BLaER1 (cell line): ENCODE measurements around the gene SLC39A8.

Experiments
- H3K27ac ChIP-seq: shearing (Covaris generic); formaldehyde crosslinking; 2 replicates; pipeline ENCODE4 v1.8.1; 2022
- H3K27me3 ChIP-seq: shearing (Covaris generic); formaldehyde crosslinking; 2 replicates; pipeline ENCODE4 v1.8.1; 2022
- H3K36me3 ChIP-seq: shearing (Covaris generic); formaldehyde crosslinking; 2 replicates; pipeline ENCODE4 v1.8.1; 2022
- H3K4me1 ChIP-seq: shearing (Covaris generic); formaldehyde crosslinking; 2 replicates; pipeline ENCODE4 v1.8.1; 2022
- H3K4me2 ChIP-seq: shearing (Covaris generic); formaldehyde crosslinking; 2 replicates; pipeline ENCODE4 v1.8.1; 2022
- H3K4me3 ChIP-seq: shearing (Covaris generic); formaldehyde crosslinking; 2 replicates; pipeline ENCODE4 v1.8.1; 2022
- H3K9ac ChIP-seq: shearing (Covaris generic); formaldehyde crosslinking; 2 replicates; pipeline ENCODE4 v1.8.1; 2022
- H3K9me3 ChIP-seq: shearing (Covaris generic); formaldehyde crosslinking; 2 replicates; pipeline ENCODE4 v1.8.1; 2022
- H4K20me1 ChIP-seq: shearing (Covaris generic); formaldehyde crosslinking; 2 replicates; pipeline ENCODE4 v1.8.1; 2022
- Cebpa-rat ChIP-seq: shearing (Covaris generic); IDR thresholded peaks from 2 replicates; pipeline ENCODE4 v1.8.1; 2022

Gene SLC39A8

DNA sequence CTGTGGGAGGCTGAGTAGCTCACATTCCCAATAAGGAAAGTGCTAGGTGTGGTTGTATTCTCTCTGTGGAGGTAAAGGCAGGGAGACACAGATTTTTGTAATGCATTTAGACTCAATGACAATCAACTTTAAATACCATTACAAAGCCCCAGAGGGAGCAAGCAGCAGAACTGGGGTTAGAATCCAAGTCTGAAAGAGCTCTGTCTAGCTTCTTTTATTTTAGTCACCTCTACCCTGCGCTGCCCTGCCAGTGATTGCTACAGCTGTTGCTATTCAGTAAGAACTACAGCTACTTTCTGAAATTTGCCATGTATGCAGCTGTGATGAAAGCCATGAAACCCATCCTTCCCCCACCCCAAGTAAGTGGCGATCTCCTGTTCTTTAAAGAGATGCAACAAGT, 22.5 kb downstream of the SLC39A8 start:
- no peak overlapping the region for H3K27ac ChIP-seq
- H3K4me3 ChIP-seq: no peak overlapping the region
- no peak overlapping the region for H3K9ac ChIP-seq
- H3K4me2 ChIP-seq: no peak overlapping the region
- H3K27me3 ChIP-seq: no peaks in the 10 kb centered on the region
- H3K36me3 ChIP-seq: peaks cover 22% of the 10 kb centered on the region
- no peak for TF ChIP-seq Cebpa-rat
- H4K20me1 ChIP-seq: peaks cover 23% of the 10 kb centered on the region
- peaks cover 16% of the 10 kb centered on the region for H3K4me1 ChIP-seq
- H3K9me3 ChIP-seq: no peaks in the 10 kb centered on the region

DNA sequence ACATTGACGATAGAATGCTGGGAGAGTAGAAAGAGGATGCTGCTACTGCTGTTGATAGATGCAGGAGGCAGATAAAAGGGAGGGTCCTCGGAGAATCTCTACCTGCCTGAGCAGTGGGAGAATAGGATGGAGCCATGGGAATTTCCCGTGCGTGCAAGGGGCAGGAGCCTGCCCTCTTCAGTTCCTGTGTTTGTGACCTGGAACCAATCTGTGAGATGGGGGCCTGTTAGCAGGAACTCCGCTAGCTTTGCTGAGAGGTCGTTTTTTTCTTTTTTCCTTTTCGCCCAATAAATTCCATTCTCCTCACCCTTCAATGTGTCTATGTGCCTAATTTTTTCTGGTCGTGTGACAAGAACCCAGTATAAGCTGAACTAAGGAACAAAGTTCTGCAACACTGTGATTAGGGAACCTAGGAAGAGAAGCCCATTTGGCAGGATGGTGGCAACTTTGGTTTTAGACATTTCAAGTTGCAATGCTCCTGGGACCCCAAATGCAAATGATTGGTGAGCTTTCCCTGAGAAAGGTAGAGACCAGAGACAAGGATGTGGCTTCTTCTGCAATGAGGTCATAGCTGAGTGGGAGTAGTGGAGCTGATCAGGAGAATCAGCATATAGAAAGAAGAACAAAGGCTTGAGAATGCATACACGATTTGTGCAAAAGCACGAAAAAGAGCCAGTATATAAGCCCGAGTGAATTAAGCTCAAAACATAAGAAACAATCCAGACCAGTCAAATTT, 23.9 kb downstream of the SLC39A8 start:
- Histone ChIP-seq H3K4me2 (peak overlapping the region; percentile 54), H3K27me3 (no peaks in the 10 kb centered on the region), H3K9ac (no peak overlapping the region), H4K20me1 (peaks cover 23% of the 10 kb centered on the region), H3K9me3 (no peaks in the 10 kb centered on the region), H3K36me3 (peaks cover 20% of the 10 kb centered on the region), H3K4me1 (peaks cover 16% of the 10 kb centered on the region), H3K4me3 (no peak overlapping the region), H3K27ac (no peak overlapping the region)
- no peak for TF ChIP-seq Cebpa-rat

DNA sequence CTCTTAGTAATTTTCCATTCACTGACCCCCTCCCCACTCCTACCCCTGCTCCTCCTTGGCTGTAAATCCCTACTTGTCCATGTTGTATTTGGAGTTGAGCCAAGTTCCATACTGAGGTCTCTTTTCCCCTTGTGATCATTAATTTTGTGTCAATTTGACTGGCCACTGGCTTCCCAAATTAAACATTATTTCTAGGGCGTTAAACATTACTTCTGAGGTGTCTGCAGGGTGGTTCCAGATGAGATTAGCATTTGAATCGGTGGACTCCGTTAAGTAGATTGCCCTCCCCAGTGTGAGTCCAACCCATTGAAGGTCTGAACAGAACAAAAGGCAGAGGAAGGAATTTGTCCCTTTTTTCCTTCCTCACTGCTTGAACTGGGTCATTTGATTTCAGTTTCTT, 25.7 kb downstream of the SLC39A8 start:
- Histone ChIP-seq H3K9me3 (no peaks in the 10 kb centered on the region), H3K36me3 (peaks cover 21% of the 10 kb centered on the region), H3K4me1 (peaks cover 16% of the 10 kb centered on the region), H3K9ac (no peak overlapping the region), H3K4me3 (no peak overlapping the region), H3K27me3 (no peaks in the 10 kb centered on the region), H3K27ac (no peak overlapping the region), H4K20me1 (peaks cover 23% of the 10 kb centered on the region), H3K4me2 (no peak overlapping the region)
- TF ChIP-seq Cebpa-rat: no peak

DNA sequence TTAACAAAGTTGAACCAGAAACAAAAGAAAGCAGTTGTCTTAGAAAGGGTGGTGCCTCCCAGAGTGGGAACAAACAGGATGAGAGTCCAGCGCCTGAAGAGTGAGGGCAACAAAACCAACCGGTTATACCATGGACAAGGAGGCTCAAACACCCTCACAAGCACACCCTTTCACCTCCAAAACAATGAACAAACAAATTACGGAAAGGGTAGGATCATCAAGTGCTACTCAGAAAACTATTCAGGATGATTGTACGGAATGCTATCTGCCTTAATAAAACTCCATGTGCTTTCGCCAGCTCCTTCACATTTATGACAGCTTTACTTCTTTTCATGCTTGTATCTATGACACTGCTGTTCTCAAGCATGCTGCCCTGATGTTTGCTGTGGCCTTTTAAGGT, 26.8 kb downstream of the SLC39A8 start:
- Histone ChIP-seq H3K4me1 (peaks cover 16% of the 10 kb centered on the region), H3K27ac (no peak overlapping the region), H4K20me1 (peaks cover 23% of the 10 kb centered on the region), H3K36me3 (peaks cover 32% of the 10 kb centered on the region), H3K4me3 (no peak overlapping the region), H3K4me2 (no peak overlapping the region), H3K9ac (no peak overlapping the region), H3K9me3 (no peaks in the 10 kb centered on the region), H3K27me3 (no peaks in the 10 kb centered on the region)
- no peak for TF ChIP-seq Cebpa-rat

DNA sequence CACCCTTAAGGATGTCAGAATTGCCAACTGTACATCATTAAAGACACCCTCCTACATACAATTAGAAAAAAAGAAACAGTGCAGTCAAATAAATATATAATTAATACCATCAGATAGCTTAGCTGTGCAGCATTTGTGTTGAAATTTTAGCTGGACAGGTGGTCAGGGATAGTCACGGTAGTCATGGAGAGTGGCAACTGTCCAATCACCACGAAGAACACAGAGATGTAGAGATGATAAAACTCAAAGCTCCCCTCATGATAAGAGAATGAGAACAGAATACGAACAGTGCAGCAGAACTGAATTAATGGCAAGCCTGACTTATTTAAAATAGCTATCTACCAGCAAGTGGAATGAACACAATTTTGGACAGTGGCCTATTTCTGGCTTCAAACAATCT, 27.2 kb downstream of the SLC39A8 start:
- no peak overlapping the region for H3K9ac ChIP-seq
- H3K4me1 ChIP-seq: peaks cover 16% of the 10 kb centered on the region
- H3K27ac ChIP-seq: no peak overlapping the region
- no peak for TF ChIP-seq Cebpa-rat
- peaks cover 19% of the 10 kb centered on the region for H4K20me1 ChIP-seq
- no peaks in the 10 kb centered on the region for H3K9me3 ChIP-seq
- peaks cover 35% of the 10 kb centered on the region for H3K36me3 ChIP-seq
- H3K27me3 ChIP-seq: no peaks in the 10 kb centered on the region
- H3K4me3 ChIP-seq: no peak overlapping the region
- H3K4me2 ChIP-seq: no peak overlapping the region

DNA sequence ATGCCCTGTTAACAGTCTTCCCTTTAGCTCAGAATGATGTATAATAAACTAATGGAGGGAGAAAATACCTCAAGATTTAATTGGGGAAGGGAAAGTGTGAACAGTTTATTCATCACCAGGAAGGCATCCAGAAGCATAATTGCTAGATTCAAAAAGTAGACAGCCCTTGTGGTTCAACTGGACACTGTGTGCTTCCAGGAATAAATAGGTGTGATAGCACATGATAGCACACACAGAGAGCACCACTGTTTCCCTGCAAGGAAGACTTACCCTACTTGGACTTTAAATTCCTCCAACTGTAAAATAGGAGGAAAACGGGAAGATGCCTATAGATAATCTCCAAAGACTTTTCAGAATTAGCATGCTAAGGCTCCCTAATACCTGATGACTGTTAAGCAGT, 27.8 kb downstream of the SLC39A8 start:
- no peaks in the 10 kb centered on the region for H3K27me3 ChIP-seq
- H3K9me3 ChIP-seq: no peaks in the 10 kb centered on the region
- H3K4me2 ChIP-seq: no peak overlapping the region
- peaks cover 13% of the 10 kb centered on the region; the same call in 1 of the 2 replicates for H4K20me1 ChIP-seq
- H3K27ac ChIP-seq: no peak overlapping the region
- TF ChIP-seq Cebpa-rat: no peak
- H3K4me3 ChIP-seq: no peak overlapping the region
- peaks cover 31% of the 10 kb centered on the region for H3K36me3 ChIP-seq
- H3K4me1 ChIP-seq: peaks cover 14% of the 10 kb centered on the region
- no peak overlapping the region for H3K9ac ChIP-seq

DNA sequence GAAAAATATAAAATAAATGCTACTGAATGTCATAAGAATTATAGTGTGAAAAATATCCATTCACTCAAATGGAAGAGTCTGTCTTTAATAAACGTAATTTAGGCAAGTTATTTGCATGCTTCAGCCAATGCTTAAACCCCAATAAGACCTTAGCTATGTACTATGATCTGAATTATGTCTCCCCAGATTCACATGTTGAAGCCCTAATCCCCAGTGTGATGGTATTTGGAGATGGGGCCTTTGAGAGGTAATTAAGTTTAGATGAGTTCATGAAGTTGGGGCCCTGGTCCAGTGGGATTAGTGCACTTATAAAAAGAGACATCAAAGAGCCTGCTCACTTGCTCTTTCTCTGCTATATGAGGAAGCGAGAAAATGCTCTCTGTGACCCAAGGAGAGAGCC, 28.7 kb downstream of the SLC39A8 start:
- no peaks in the 10 kb centered on the region for H3K9me3 ChIP-seq
- no peaks in the 10 kb centered on the region for H3K27me3 ChIP-seq
- H4K20me1 ChIP-seq: peaks cover 6% of the 10 kb centered on the region; the same call in 1 of the 2 replicates
- H3K4me1 ChIP-seq: peaks cover 6% of the 10 kb centered on the region
- H3K4me2 ChIP-seq: no peak overlapping the region
- no peak overlapping the region for H3K27ac ChIP-seq
- H3K4me3 ChIP-seq: no peak overlapping the region
- TF ChIP-seq Cebpa-rat: no peak
- no peak overlapping the region for H3K9ac ChIP-seq
- H3K36me3 ChIP-seq: peaks cover 31% of the 10 kb centered on the region

DNA sequence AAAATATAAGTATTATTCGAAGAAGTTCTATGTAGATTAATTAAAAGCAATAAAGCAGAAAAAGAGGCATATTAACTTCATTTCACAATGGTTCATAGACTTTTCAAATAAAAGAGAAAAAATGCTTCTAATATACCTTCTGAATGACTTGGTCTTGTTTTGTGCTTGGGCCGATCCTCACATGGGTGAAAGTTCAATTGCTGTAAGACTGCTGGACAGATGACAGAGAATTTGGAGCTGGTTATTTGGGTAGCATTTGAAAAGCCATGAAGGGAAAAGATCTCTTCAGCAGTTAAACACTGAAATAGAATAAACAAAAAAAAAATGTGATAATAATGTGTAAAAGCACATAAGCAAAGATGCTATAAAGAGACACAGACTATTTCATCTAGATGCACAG, 29.8 kb downstream of the SLC39A8 start:
- Histone ChIP-seq H4K20me1 (no peaks in the 10 kb centered on the region), H3K4me2 (no peak overlapping the region), H3K27ac (no peak overlapping the region), H3K4me1 (no peaks in the 10 kb centered on the region), H3K9me3 (no peaks in the 10 kb centered on the region), H3K27me3 (no peaks in the 10 kb centered on the region), H3K9ac (no peak overlapping the region), H3K4me3 (no peak overlapping the region), H3K36me3 (peaks cover 32% of the 10 kb centered on the region)
- TF ChIP-seq Cebpa-rat: no peak

DNA sequence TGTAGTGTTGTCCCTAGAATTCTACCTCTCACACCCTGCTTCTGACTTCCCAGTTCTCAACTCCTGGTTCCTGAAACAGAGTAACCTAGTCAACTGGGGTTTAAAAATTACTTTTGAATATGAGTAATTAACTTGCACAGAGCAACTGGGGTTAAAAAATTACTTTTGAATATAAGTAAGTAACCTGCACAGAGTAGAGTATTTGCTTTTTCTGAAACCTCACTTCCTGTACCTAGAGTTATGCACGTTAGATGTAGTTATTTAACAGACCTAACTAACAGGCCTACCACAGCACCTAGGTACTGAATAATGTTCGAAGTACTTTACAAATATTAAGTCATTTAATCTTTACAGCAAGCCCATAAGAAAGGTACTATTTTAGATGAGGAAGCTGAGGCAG, 32.9 kb downstream of the SLC39A8 start:
- no peak overlapping the region for H3K9ac ChIP-seq

DNA sequence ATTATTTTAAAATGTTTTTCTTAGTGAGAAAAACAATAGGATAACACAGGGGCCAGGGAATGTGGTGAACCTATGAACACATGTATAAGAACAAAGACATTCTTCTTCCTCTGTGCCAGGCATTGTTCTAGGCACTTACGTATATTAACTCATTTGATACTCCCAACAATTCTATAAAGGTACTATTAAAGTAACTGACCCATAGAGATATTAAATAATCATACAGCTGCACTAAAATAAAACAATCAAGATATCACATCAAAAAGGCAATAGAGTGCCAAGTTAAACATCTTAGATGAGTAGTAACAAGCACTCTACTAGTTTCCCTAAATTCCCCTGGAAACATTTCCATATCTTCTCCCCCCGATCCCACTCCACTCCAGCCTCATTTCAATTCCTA, 33.4 kb downstream of the SLC39A8 start:
- no peaks in the 10 kb centered on the region for H3K9me3 ChIP-seq
- H3K4me1 ChIP-seq: peaks cover 8% of the 10 kb centered on the region
- peaks cover 35% of the 10 kb centered on the region for H3K36me3 ChIP-seq
- H3K4me3 ChIP-seq: no peak overlapping the region
- TF ChIP-seq Cebpa-rat: no peak
- H4K20me1 ChIP-seq: no peaks in the 10 kb centered on the region
- no peak overlapping the region for H3K9ac ChIP-seq
- no peak overlapping the region for H3K4me2 ChIP-seq
- no peaks in the 10 kb centered on the region for H3K27me3 ChIP-seq
- H3K27ac ChIP-seq: no peak overlapping the region

More for the DNA sequence above, 32.9 kb downstream of the SLC39A8 start:
- TF ChIP-seq Cebpa-rat: no peak
- H3K36me3 ChIP-seq: peaks cover 30% of the 10 kb centered on the region
- no peaks in the 10 kb centered on the region for H4K20me1 ChIP-seq
- H3K27ac ChIP-seq: no peak overlapping the region
- H3K4me2 ChIP-seq: no peak overlapping the region
- H3K4me1 ChIP-seq: peaks cover 8% of the 10 kb centered on the region
- no peak overlapping the region for H3K4me3 ChIP-seq
- no peaks in the 10 kb centered on the region for H3K27me3 ChIP-seq
- H3K9me3 ChIP-seq: no peaks in the 10 kb centered on the region

DNA sequence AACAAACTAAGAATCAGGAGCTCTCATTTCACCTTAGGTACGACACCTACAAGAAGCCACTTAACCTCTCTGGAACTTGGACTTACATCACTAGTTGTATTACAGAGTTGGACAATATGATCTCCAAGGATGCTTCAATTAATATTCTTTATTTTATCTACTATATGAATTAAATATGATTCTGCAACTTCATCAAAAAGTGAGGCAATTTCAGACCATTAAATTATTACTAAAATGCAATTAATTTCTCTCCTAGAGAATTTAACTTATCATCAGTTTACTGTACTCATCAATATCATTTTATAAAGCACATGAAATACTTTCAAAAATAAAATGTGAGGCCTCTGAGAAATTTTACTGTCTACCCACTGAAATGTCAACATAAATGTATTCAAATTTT, 33.9 kb downstream of the SLC39A8 start:
- Histone ChIP-seq H4K20me1 (no peaks in the 10 kb centered on the region), H3K27ac (no peak overlapping the region), H3K27me3 (no peaks in the 10 kb centered on the region), H3K4me3 (no peak overlapping the region), H3K4me1 (peaks cover 8% of the 10 kb centered on the region), H3K9me3 (no peaks in the 10 kb centered on the region), H3K9ac (no peak overlapping the region), H3K4me2 (no peak overlapping the region), H3K36me3 (peaks cover 31% of the 10 kb centered on the region)
- TF ChIP-seq Cebpa-rat: no peak
